ENCODE measurements around the gene ARL6IP6.

DNA sequence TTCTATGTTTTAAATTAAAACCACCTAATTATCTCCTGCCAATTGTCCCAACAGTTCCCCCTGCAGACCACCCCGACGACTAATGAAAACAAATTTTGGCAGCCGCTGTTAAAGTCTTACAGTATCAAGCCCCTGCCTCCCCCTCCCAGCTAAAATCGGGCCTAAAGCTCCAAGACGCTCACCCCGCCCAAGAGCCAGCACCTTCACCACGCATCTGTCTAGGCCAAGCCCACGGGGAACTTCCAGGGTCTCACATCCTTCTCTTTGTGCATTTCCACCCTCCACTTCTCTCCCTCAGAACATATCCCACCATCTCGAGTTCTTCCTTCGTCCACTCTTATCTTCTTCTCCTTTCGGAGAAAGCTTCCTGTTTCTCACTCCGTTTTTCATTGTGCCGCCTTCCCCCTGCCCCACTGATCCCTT lies 1.6 kb upstream of the ARL6IP6 start:
- TF ChIP-seq, protein P1, sequence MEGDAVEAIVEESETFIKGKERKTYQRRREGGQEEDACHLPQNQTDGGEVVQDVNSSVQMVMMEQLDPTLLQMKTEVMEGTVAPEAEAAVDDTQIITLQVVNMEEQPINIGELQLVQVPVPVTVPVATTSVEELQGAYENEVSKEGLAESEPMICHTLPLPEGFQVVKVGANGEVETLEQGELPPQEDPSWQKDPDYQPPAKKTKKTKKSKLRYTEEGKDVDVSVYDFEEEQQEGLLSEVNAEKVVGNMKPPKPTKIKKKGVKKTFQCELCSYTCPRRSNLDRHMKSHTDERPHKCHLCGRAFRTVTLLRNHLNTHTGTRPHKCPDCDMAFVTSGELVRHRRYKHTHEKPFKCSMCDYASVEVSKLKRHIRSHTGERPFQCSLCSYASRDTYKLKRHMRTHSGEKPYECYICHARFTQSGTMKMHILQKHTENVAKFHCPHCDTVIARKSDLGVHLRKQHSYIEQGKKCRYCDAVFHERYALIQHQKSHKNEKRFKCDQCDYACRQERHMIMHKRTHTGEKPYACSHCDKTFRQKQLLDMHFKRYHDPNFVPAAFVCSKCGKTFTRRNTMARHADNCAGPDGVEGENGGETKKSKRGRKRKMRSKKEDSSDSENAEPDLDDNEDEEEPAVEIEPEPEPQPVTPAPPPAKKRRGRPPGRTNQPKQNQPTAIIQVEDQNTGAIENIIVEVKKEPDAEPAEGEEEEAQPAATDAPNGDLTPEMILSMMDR (conservative IDR thresholded peaks at IDR 0.05; ENCODE audit: low read length): no peak
- no peak for TF ChIP-seq EZH2phosphoT487 (IDR thresholded peaks at IDR 0.05; ENCODE audit: borderline replicate concordance)
